ENCODE measurements around the gene DUOX1.
"Not testable (repeated sequence)": the region's sequence is repeated elsewhere in the genome, so short reads cannot be mapped to it uniquely, and the experiment has no call there.

Gene DUOX1

GRCh38 chr15:45093622-45094357, 36.0 kb upstream of the DUOX1 start:
- Histone ChIP-seq H3K9ac (ENCODE audit: low read length) (no peak overlapping the region), H3K27ac (ENCODE audit: low read depth, low read length) (no peak overlapping the region), H3K27me3 (ENCODE audit: control insufficient read depth in 1 of 2, insufficient read depth in 2 of 2, low read length in 2 of 2) (no peaks in the 10 kb centered on the region), H3K4me3 (ENCODE audit: low read depth in 1 of 2, low read length in 2 of 2) (no peak overlapping the region), H3K4me1 (ENCODE audit: insufficient read depth, low read length) (no peaks in the 10 kb centered on the region), H3K9me3 (ENCODE audit: low read length) (no peaks in the 10 kb centered on the region), H3K36me3 (ENCODE audit: insufficient read depth, low read length) (no peaks in the 10 kb centered on the region)

- no peaks in the 10 kb centered on the region for H3K9me3 ChIP-seq (ENCODE audit: low read length)
- H3K36me3 ChIP-seq (ENCODE audit: insufficient read depth, low read length), result no peaks in the 10 kb centered on the region
- no peaks in the 10 kb centered on the region for H3K27me3 ChIP-seq (ENCODE audit: control insufficient read depth in 1 of 2, insufficient read depth in 2 of 2, low read length in 2 of 2)
These were observed 35.5 kb upstream of the DUOX1 start for GRCh38 chr15:45094358-45094730.

GRCh38 chr15:45095661-45096060, 34.1 kb upstream of the DUOX1 start:
- Histone ChIP-seq H3K36me3 (ENCODE audit: insufficient read depth, low read length) (no peaks in the 10 kb centered on the region), H3K4me3 (ENCODE audit: low read depth in 1 of 2, low read length in 2 of 2) (no peak overlapping the region), H3K9ac (ENCODE audit: low read length) (no peak overlapping the region), H3K27me3 (ENCODE audit: control insufficient read depth in 1 of 2, insufficient read depth in 2 of 2, low read length in 2 of 2) (no peaks in the 10 kb centered on the region), H3K27ac (ENCODE audit: low read depth, low read length) (no peak overlapping the region), H3K4me1 (ENCODE audit: insufficient read depth, low read length) (no peaks in the 10 kb centered on the region), H3K9me3 (ENCODE audit: low read length) (no peaks in the 10 kb centered on the region)

More at GRCh38 chr15:45094358-45094730, 35.5 kb upstream of the DUOX1 start:
- H3K4me3 ChIP-seq (ENCODE audit: low read depth in 1 of 2, low read length in 2 of 2), result no peak overlapping the region
- H3K4me1 ChIP-seq (ENCODE audit: insufficient read depth, low read length), result no peaks in the 10 kb centered on the region
- H3K27ac ChIP-seq (ENCODE audit: low read depth, low read length), result no peak overlapping the region
- H3K9ac ChIP-seq (ENCODE audit: low read length), result no peak overlapping the region

GRCh38 chr15:45097466-45097865, 32.3 kb upstream of the DUOX1 start:
- Histone ChIP-seq H3K9ac (ENCODE audit: low read length) (no peak overlapping the region), H3K4me1 (ENCODE audit: insufficient read depth, low read length) (no peaks in the 10 kb centered on the region), H3K27me3 (ENCODE audit: control insufficient read depth in 1 of 2, insufficient read depth in 2 of 2, low read length in 2 of 2) (no peaks in the 10 kb centered on the region), H3K27ac (ENCODE audit: low read depth, low read length) (no peak overlapping the region), H3K36me3 (ENCODE audit: insufficient read depth, low read length) (no peaks in the 10 kb centered on the region), H3K9me3 (ENCODE audit: low read length) (no peaks in the 10 kb centered on the region), H3K4me3 (ENCODE audit: low read depth in 1 of 2, low read length in 2 of 2) (no peak overlapping the region)

- no peaks in the 10 kb centered on the region for H3K36me3 ChIP-seq (ENCODE audit: insufficient read depth, low read length)
- no peak overlapping the region for H3K4me3 ChIP-seq (ENCODE audit: low read depth in 1 of 2, low read length in 2 of 2)
- H3K9ac ChIP-seq (ENCODE audit: low read length), result no peak overlapping the region
- no peaks in the 10 kb centered on the region for H3K4me1 ChIP-seq (ENCODE audit: insufficient read depth, low read length)
- no peak overlapping the region for H3K27ac ChIP-seq (ENCODE audit: low read depth, low read length)
- H3K27me3 ChIP-seq (ENCODE audit: control insufficient read depth in 1 of 2, insufficient read depth in 2 of 2, low read length in 2 of 2), result no peaks in the 10 kb centered on the region
- H3K9me3 ChIP-seq (ENCODE audit: low read length), result no peaks in the 10 kb centered on the region
These were observed 30.1 kb upstream of the DUOX1 start for GRCh38 chr15:45099549-45100165.

GRCh38 chr15:45100884-45101625, 28.7 kb upstream of the DUOX1 start:
- Histone ChIP-seq H3K9ac (ENCODE audit: low read length) (no peak overlapping the region), H3K36me3 (ENCODE audit: insufficient read depth, low read length) (no peaks in the 10 kb centered on the region), H3K4me3 (ENCODE audit: low read depth in 1 of 2, low read length in 2 of 2) (no peak overlapping the region), H3K4me1 (ENCODE audit: insufficient read depth, low read length) (no peaks in the 10 kb centered on the region), H3K9me3 (ENCODE audit: low read length) (no peaks in the 10 kb centered on the region), H3K27me3 (ENCODE audit: control insufficient read depth in 1 of 2, insufficient read depth in 2 of 2, low read length in 2 of 2) (no peaks in the 10 kb centered on the region), H3K27ac (ENCODE audit: low read depth, low read length) (no peak overlapping the region)

GRCh38 chr15:45101749-45102148, 28.0 kb upstream of the DUOX1 start:
- no peak overlapping the region for H3K4me3 ChIP-seq (ENCODE audit: low read depth in 1 of 2, low read length in 2 of 2)
- H3K27ac ChIP-seq (ENCODE audit: low read depth, low read length), result no peak overlapping the region
- H3K27me3 ChIP-seq (ENCODE audit: control insufficient read depth in 1 of 2, insufficient read depth in 2 of 2, low read length in 2 of 2), result no peaks in the 10 kb centered on the region

GRCh38 chr15:45102226-45102625, 27.6 kb upstream of the DUOX1 start:
- Histone ChIP-seq H3K9me3 (ENCODE audit: low read length) (no peaks in the 10 kb centered on the region), H3K27ac (ENCODE audit: low read depth, low read length) (no peak overlapping the region), H3K4me1 (ENCODE audit: insufficient read depth, low read length) (no peaks in the 10 kb centered on the region), H3K4me3 (ENCODE audit: low read depth in 1 of 2, low read length in 2 of 2) (no peak overlapping the region), H3K9ac (ENCODE audit: low read length) (no peak overlapping the region), H3K36me3 (ENCODE audit: insufficient read depth, low read length) (no peaks in the 10 kb centered on the region), H3K27me3 (ENCODE audit: control insufficient read depth in 1 of 2, insufficient read depth in 2 of 2, low read length in 2 of 2) (no peaks in the 10 kb centered on the region)

More at GRCh38 chr15:45101749-45102148, 28.0 kb upstream of the DUOX1 start:
- H3K36me3 ChIP-seq (ENCODE audit: insufficient read depth, low read length), result no peaks in the 10 kb centered on the region
- no peaks in the 10 kb centered on the region for H3K4me1 ChIP-seq (ENCODE audit: insufficient read depth, low read length)
- no peak overlapping the region for H3K9ac ChIP-seq (ENCODE audit: low read length)
- H3K9me3 ChIP-seq (ENCODE audit: low read length), result no peaks in the 10 kb centered on the region

- H3K27me3 ChIP-seq (ENCODE audit: control insufficient read depth in 1 of 2, insufficient read depth in 2 of 2, low read length in 2 of 2); H3K4me1 ChIP-seq (ENCODE audit: insufficient read depth, low read length); H3K4me3 ChIP-seq (ENCODE audit: low read depth in 1 of 2, low read length in 2 of 2); H3K9ac ChIP-seq (ENCODE audit: low read length); H3K27ac ChIP-seq (ENCODE audit: low read depth, low read length); H3K36me3 ChIP-seq (ENCODE audit: insufficient read depth, low read length); H3K9me3 ChIP-seq (ENCODE audit: low read length): not testable (repeated sequence)
These were observed 25.6 kb upstream of the DUOX1 start for GRCh38 chr15:45104170-45104569.

- H3K9me3 ChIP-seq (ENCODE audit: low read length), result no peaks in the 10 kb centered on the region
- no peaks in the 10 kb centered on the region for H3K36me3 ChIP-seq (ENCODE audit: insufficient read depth, low read length)
- H3K27ac ChIP-seq (ENCODE audit: low read depth, low read length), result no peak overlapping the region
- peaks cover 0 to 15% of the 10 kb centered on the region in 2 donors for H3K27me3 ChIP-seq (ENCODE audit: control insufficient read depth in 1 of 2, insufficient read depth in 2 of 2, low read length in 2 of 2)
- no peaks in the 10 kb centered on the region for H3K4me1 ChIP-seq (ENCODE audit: insufficient read depth, low read length)
- H3K4me3 ChIP-seq (ENCODE audit: low read depth in 1 of 2, low read length in 2 of 2), result no peak overlapping the region
- no peak overlapping the region for H3K9ac ChIP-seq (ENCODE audit: low read length)
These were observed 24.2 kb upstream of the DUOX1 start for GRCh38 chr15:45105586-45105985.

GRCh38 chr15:45106002-45106790, 23.6 kb upstream of the DUOX1 start:
- Histone ChIP-seq H3K4me3 (ENCODE audit: low read depth in 1 of 2, low read length in 2 of 2) (no peak overlapping the region), H3K9ac (ENCODE audit: low read length) (no peak overlapping the region), H3K9me3 (ENCODE audit: low read length) (no peaks in the 10 kb centered on the region), H3K4me1 (ENCODE audit: insufficient read depth, low read length) (no peaks in the 10 kb centered on the region), H3K36me3 (ENCODE audit: insufficient read depth, low read length) (no peaks in the 10 kb centered on the region), H3K27ac (ENCODE audit: low read depth, low read length) (no peak overlapping the region), H3K27me3 (ENCODE audit: control insufficient read depth in 1 of 2, insufficient read depth in 2 of 2, low read length in 2 of 2) (peaks cover 0 to 17% of the 10 kb centered on the region in 2 donors)
